ENCODE data around the gene CD300LD.

GRCh38 chr17:74539281-74539820 is 52.7 kb downstream of the CD300LD start:
- TF ChIP-seq REST (IDR thresholded peaks at IDR 0.05; ENCODE audit: borderline replicate concordance) (no peak), CTCF (IDR thresholded peaks at IDR 0.05; ENCODE audit: poor library complexity, severe bottlenecking) (no peak), EP300 (conservative IDR thresholded peaks at IDR 0.05; ENCODE audit: poor library complexity, severe bottlenecking) (no peak), RAD21 (conservative IDR thresholded peaks at IDR 0.05) (no peak), EZH2 (IDR thresholded peaks at IDR 0.05; ENCODE audit: borderline replicate concordance, insufficient read depth, low read length, poor library complexity, severe bottlenecking) (no peak), POLR2AphosphoS5 (IDR thresholded peaks at IDR 0.05) (no peak), SMC3 (conservative IDR thresholded peaks at IDR 0.05; ENCODE audit: poor library complexity) (no peak), TAF1 (IDR thresholded peaks at IDR 0.05; ENCODE audit: low read depth) (no peak)
